ENCODE measurements around the gene ENDOD1. TPM values are rescaled to one million over a fixed set of nuclear protein-coding genes. Genes with fewer than 3 reads are reported as not detected.

The ENDOD1 gene
- total and polyA plus RNA-seq, 4 donors: 2.2 to 35.6 (median 5.9) TPM

DNA sequence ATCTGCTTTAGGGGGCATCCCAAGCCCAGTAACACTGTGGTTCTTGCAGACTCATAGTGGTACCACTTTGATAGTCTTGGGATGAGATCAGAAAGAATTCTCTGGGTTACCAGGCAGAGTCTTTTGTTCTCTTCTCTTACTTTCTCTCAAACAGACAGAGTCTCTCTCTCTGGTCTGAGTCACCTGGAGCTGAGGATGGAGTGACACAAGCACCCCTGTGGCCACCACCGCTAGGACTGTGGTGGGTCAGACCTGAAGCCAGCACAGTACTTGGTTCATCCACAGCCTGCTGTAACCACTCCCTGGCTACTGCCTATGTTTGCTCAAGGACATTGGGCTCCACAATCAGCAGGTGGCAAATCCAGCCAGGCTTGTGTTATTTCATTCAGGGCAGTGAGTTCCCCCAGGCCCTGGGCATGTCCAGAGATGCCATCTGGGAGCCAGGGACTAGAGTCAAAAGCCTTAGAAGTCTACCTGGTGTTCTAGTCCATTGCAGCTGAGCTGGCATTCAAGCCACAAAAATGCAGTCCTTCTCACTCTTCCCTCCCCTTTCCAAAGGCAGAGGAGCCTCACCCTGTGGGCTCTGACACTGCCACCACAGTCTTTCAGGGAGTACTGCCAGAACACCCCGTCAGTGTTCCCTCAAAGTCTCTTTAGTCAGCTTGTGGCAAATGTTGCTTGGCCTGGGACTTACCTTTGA, 29.9 kb downstream of the ENDOD1 start:
- H3K27ac ChIP-seq (ENCODE audit: low read depth in 1 of 2, low read length in 2 of 2): no peak overlapping the region
- H3K36me3 ChIP-seq (ENCODE audit: control insufficient read depth in 4 of 4, insufficient read depth in 3 of 4, low read depth in 1 of 4, low read length in 3 of 4): no peaks in the 10 kb centered on the region
- no peak for TF ChIP-seq FOXA2 (IDR thresholded peaks at IDR 0.05)
- TF ChIP-seq GABPA (IDR thresholded peaks at IDR 0.05 in 1 of 2, conservative IDR thresholded peaks at IDR 0.05 in 1 of 2): no peak
- no peak for TF ChIP-seq ATF3 (IDR thresholded peaks at IDR 0.05)
- TF ChIP-seq TAF1 (conservative IDR thresholded peaks at IDR 0.05): no peak
- TF ChIP-seq, protein P1, sequence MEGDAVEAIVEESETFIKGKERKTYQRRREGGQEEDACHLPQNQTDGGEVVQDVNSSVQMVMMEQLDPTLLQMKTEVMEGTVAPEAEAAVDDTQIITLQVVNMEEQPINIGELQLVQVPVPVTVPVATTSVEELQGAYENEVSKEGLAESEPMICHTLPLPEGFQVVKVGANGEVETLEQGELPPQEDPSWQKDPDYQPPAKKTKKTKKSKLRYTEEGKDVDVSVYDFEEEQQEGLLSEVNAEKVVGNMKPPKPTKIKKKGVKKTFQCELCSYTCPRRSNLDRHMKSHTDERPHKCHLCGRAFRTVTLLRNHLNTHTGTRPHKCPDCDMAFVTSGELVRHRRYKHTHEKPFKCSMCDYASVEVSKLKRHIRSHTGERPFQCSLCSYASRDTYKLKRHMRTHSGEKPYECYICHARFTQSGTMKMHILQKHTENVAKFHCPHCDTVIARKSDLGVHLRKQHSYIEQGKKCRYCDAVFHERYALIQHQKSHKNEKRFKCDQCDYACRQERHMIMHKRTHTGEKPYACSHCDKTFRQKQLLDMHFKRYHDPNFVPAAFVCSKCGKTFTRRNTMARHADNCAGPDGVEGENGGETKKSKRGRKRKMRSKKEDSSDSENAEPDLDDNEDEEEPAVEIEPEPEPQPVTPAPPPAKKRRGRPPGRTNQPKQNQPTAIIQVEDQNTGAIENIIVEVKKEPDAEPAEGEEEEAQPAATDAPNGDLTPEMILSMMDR (IDR thresholded peaks at IDR 0.05; ENCODE audit: low read depth, low read length, missing input control): no peak
- no peak for TF ChIP-seq HNF4G (IDR thresholded peaks at IDR 0.05)
- no peak for TF ChIP-seq RAD21 (IDR thresholded peaks at IDR 0.05)
- TF ChIP-seq, protein P2, sequence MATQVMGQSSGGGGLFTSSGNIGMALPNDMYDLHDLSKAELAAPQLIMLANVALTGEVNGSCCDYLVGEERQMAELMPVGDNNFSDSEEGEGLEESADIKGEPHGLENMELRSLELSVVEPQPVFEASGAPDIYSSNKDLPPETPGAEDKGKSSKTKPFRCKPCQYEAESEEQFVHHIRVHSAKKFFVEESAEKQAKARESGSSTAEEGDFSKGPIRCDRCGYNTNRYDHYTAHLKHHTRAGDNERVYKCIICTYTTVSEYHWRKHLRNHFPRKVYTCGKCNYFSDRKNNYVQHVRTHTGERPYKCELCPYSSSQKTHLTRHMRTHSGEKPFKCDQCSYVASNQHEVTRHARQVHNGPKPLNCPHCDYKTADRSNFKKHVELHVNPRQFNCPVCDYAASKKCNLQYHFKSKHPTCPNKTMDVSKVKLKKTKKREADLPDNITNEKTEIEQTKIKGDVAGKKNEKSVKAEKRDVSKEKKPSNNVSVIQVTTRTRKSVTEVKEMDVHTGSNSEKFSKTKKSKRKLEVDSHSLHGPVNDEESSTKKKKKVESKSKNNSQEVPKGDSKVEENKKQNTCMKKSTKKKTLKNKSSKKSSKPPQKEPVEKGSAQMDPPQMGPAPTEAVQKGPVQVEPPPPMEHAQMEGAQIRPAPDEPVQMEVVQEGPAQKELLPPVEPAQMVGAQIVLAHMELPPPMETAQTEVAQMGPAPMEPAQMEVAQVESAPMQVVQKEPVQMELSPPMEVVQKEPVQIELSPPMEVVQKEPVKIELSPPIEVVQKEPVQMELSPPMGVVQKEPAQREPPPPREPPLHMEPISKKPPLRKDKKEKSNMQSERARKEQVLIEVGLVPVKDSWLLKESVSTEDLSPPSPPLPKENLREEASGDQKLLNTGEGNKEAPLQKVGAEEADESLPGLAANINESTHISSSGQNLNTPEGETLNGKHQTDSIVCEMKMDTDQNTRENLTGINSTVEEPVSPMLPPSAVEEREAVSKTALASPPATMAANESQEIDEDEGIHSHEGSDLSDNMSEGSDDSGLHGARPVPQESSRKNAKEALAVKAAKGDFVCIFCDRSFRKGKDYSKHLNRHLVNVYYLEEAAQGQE (IDR thresholded peaks at IDR 0.05): no peak
- no peak for TF ChIP-seq MAX (IDR thresholded peaks at IDR 0.05)
- no peak for TF ChIP-seq HNF4A (conservative IDR thresholded peaks at IDR 0.05)
- TF ChIP-seq SP1 (IDR thresholded peaks at IDR 0.05): no peak
- TF ChIP-seq NR2F2 (IDR thresholded peaks at IDR 0.05): no peak
- TF ChIP-seq EGR1 (IDR thresholded peaks at IDR 0.05; ENCODE audit: low read depth in 2 of 2): no peak
- TF ChIP-seq JUND (IDR thresholded peaks at IDR 0.05): no peak
- TF ChIP-seq FOXA1 (IDR thresholded peaks at IDR 0.05): no peak
- TF ChIP-seq ZBTB33 (IDR thresholded peaks at IDR 0.05): no peak
- no peak for TF ChIP-seq YY1 (IDR thresholded peaks at IDR 0.05)
- no peak for TF ChIP-seq RXRA (IDR thresholded peaks at IDR 0.05)
- no peak overlapping the region for H3K4me3 ChIP-seq (ENCODE audit: low read depth in 1 of 3, low read length in 3 of 3)
- H3K4me1 ChIP-seq (ENCODE audit: control insufficient read depth in 4 of 4, insufficient read depth in 4 of 4, low read length in 3 of 4): no peaks in the 10 kb centered on the region
- H3K27me3 ChIP-seq (ENCODE audit: control insufficient read depth in 4 of 4, insufficient read depth in 4 of 4, low read length in 3 of 4): no peaks in the 10 kb centered on the region
- H3K9ac ChIP-seq (ENCODE audit: low read depth in 1 of 2, low read length in 2 of 2): no peak overlapping the region
- WGBS: 91% methylated on average over 2 of the region's 2 CpGs
- no peak for DNase-seq (ENCODE audit: low spot score)
- no peaks in the 10 kb centered on the region for H3K9me3 ChIP-seq (ENCODE audit: control insufficient read depth in 4 of 4, low read length in 3 of 4)

All from liver (tissue), 9 donors.